ENCODE data around the gene ALPG.
A peak's percentile ranks its signal among the peaks of the same experiment; 100 is the strongest.
"Not testable (repeated sequence)": the region's sequence is repeated elsewhere in the genome, so short reads cannot be mapped to it uniquely, and the experiment has no call there.

Gene ALPG

GRCh38 chr2:232420463-232421188 is 14.0 kb downstream of the ALPG start:
- DNase-seq (ENCODE audit: low read depth) = no peak

- DNase-seq (ENCODE audit: low read depth) = no peak
Observed at GRCh38 chr2:232421189-232421785, 14.6 kb downstream of the ALPG start.

DNA sequence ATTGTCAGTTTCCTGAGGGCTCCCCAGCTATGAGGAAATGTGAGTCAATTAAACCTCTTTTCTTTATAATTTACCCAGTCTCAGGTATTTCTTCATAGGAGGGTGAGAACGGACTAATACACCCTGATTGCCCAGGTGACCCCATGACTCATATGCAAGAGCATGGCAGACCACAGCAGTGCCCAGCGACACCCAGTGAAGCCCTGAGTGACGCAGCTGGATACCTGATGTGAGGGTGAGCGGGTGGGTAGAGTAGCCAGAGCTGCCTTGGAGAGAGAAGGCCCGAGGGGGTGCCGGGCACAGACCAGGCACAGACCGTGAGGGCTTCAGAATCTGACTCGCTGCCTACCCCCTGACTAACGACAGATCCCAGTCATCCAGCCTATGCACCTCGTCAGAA is 15.4 kb downstream of the ALPG start:
- DNase-seq (ENCODE audit: low read depth) = no peak

DNA sequence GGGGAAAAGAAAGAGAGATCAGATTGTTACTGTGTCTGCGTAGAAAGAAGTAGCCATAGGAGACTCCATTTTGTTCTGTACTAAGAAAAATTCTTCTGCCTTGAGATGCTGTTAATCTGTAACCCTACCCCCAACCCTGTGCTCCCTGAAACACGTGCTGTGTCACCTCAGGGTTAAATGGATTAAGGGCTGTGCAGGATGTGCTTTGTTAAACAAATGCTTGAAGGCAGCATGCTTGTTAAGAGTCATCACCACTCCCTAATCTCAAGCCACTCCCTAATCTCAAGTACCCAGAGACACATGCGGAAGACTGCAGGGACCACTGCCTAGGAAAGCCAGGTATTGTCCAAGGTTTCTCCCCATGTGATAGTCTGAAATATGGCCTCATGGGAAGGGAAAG is 16.4 kb downstream of the ALPG start:
- not testable (repeated sequence) for DNase-seq (ENCODE audit: low read depth)

GRCh38 chr2:232423407-232423806 is 16.8 kb downstream of the ALPG start:
- DNase-seq (ENCODE audit: low read depth) = not testable (repeated sequence)

- no peak for DNase-seq (ENCODE audit: low read depth)
Observed at GRCh38 chr2:232431705-232432590, 25.3 kb downstream of the ALPG start.

GRCh38 chr2:232432598-232433184 is 26.0 kb downstream of the ALPG start:
- DNase-seq (ENCODE audit: low read depth) = no peak

GRCh38 chr2:232433622-232434021 is 27.0 kb downstream of the ALPG start:
- not testable (repeated sequence) for DNase-seq (ENCODE audit: low read depth)

DNA sequence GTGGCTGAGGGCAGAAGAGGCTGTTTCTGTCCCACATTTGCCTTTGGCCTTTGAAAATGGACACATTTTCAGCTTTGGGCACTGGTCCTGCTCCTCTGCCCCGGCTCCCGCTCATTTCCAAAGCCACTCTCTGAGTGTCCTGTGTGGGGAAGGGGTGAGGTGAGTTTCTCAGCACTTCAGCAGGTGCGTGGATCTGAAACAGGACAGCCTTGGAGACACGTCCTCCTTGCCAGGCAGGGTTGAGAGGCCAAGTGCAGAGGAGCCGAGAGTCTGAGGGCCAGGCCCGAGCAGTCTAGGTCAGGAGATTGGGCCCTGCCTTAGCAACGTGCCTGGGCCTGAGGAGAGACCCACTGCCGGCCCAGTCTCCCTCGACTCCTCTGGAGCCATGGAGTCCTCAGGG is 27.4 kb downstream of the ALPG start:
- DNase-seq (ENCODE audit: low read depth) = no peak

- DNase-seq (ENCODE audit: low read depth) = no peak
Observed at GRCh38 chr2:232434563-232435374, 28.1 kb downstream of the ALPG start.

- no peak for DNase-seq (ENCODE audit: low read depth)
Observed at GRCh38 chr2:232435375-232435648, 28.7 kb downstream of the ALPG start.

GRCh38 chr2:232435805-232436204 is 29.2 kb downstream of the ALPG start:
- DNase-seq (ENCODE audit: low read depth) = no peak

- no peak for DNase-seq (ENCODE audit: low read depth)
Observed at GRCh38 chr2:232436381-232437194, 29.9 kb downstream of the ALPG start.

GRCh38 chr2:232437195-232437571 is 30.5 kb downstream of the ALPG start:
- DNase-seq (ENCODE audit: low read depth) = no peak

DNA sequence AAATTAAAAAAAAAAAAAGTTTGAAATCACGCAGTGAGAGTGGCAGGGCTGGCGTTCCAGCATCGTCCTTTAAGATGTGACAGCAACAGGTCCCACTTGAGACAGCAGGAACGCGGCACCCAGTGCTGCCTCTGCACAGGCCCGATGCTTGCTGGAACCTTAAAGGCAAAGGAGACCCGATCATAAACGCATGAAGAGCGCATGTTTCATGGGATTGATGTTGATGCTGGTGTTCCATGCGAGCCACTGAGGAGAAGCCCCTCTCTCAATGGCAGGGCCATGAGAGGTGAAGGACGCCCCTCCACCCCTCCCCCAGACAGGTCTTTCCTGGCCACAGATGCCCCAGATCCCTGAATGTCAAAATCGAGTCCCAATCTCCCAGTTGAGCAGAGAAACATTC is 31.4 kb downstream of the ALPG start:
- no peak for DNase-seq (ENCODE audit: low read depth)

- no peak for DNase-seq (ENCODE audit: low read depth)
Observed at GRCh38 chr2:232438951-232439757, 32.5 kb downstream of the ALPG start.

- DNase-seq (ENCODE audit: low read depth) = no peak
Observed at GRCh38 chr2:232439758-232440135, 33.1 kb downstream of the ALPG start.

DNA sequence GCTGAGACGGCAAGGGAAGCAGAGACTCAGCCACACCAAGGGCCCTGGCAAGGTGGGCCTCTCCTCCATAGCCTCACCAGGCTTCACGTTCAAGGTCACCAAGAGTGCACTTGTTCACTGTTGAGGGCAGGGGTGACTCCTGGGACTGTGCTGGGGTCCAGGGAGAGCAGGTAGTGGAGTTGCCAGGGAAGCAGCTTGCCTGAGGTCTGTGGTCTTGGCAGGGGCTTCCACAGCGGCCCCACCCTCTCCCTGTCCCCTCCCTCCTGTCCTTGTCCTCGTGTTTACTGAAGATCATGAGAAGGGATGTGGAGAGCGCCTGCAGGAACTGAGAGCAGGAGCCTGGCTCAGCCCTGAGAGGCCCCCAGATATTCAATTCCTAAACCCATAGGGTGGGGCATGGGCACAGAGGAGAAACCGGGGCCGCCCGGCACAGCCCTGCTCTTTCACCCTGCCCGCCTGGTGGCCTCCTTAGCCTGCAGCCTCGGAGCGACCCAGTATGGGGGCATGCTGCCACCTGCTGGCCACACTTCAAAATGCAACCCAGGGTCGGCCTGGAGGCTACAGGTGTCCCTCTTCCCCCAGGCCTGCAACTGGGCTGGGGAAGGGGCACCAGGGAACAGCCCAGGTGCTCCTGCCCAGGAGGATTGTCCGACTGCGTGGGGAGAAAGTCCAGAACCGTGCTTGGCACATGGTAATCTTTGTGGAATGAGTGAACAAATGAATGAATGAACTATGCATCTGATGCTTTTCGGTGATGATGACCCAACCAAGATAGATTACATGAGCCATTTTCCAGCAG is 33.8 kb downstream of the ALPG start:
- peak; percentile 81 for DNase-seq (ENCODE audit: low read depth)

DNA sequence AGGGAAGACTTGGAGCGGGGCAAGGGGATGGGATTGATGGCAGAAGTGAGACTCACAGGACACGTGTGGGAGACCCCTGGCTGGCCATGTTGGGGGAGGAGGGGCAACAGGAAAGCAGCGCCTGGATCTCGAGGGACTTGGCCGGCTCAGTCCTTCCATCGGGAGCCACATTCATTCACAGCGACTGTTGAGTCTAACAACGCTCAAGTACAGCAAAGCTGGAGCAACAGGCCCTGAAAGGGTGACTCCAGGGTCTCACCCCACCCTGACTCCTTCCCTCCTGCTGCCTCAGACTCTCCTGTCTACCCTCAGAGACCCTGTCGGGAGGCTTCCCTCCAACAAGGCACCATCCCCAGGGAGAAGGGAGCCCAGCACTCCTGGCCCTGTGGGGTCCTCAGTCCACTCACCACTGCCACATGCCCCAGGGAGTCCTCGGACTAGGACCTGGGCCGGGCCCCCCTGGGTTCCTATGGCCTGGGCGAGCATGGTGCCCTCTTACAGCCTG is 34.6 kb downstream of the ALPG start:
- DNase-seq (ENCODE audit: low read depth) = no peak

All from stimulated activated CD8-positive, alpha-beta memory T cell treated with anti-CD3 and anti-CD28 coated beads, Interleukin-4, amount 100 ng/mL, for 24 hours (primary cell).